GM12878 (cell line): ENCODE data around the gene PCDHGA1. TPM values are rescaled to one million over a fixed set of nuclear protein-coding genes. Genes with fewer than 3 reads are reported as not detected.

ENCODE experiments used
- CBFB ChIP-seq: IDR thresholded peaks from 2 replicates; pipeline ENCODE4 v1.6.1; 2016; ENCODE audit warnings: antibody characterized with exemption, low read depth
- KDM1A ChIP-seq: fragments of 200-600 bp; sonication (generic); IDR thresholded peaks from 2 replicates; pipeline ENCODE4 v1.6.1; 2016; ENCODE audit warnings: borderline replicate concordance
- PAX8 ChIP-seq: fragments of 450-650 bp; IDR thresholded peaks from 2 replicates; pipeline ENCODE4 v1.6.1; 2017; ENCODE audit warnings: mild to moderate bottlenecking, moderate library complexity
- POLR2AphosphoS5 ChIP-seq: IDR thresholded peaks from 2 replicates; pipeline ENCODE4 v1.6.1; 2011; ENCODE audit warnings: mild to moderate bottlenecking, low read length, inconsistent platforms
- RELA ChIP-seq: fragments of 450-650 bp; IDR thresholded peaks from 2 replicates; pipeline ENCODE4 v1.8.0; 2014; ENCODE audit warnings: borderline replicate concordance; ENCODE audit not compliant: partially characterized antibody
- SPI1 ChIP-seq: IDR thresholded peaks from 2 replicates; pipeline ENCODE4 v1.6.1; 2011; ENCODE audit warnings: low read depth, mild to moderate bottlenecking, low read length, moderate library complexity, borderline replicate concordance; ENCODE audit not compliant: insufficient read depth
- TARDBP ChIP-seq: IDR thresholded peaks from 2 replicates; pipeline ENCODE4 v1.6.1; 2016; ENCODE audit warnings: borderline replicate concordance
- TCF12 ChIP-seq: IDR thresholded peaks from 2 replicates; pipeline ENCODE4 v1.6.1; 2011; ENCODE audit warnings: low read depth, mild to moderate bottlenecking, low read length
- ZNF274 ChIP-seq: IDR thresholded peaks from one replicate; pipeline ENCODE4 v1.8.0; 2011; ENCODE audit not compliant: insufficient read length, insufficient read depth
- polyA plus RNA-seq, 11 experiments: library from polyadenylated mRNA; depleted of rRNA in 4 of 11; unstranded in 6 of 11; stranded (reverse) in 5 of 11; fragments of >200 nt; fragmentation: Nextera tagmentation in 4 of 11; fragmentation: Illumina TruSeq in 1 of 11; extraction: Ambion mirVana in 4 of 11; extraction: Trizol in 1 of 11; gene quantifications; 1 replicate in 1 of 11; 2 replicates in 10 of 11; pipeline versions ENCODE4 v1.2.1 to v1.2.3, GENCODE V29; 2011 to 2016; ENCODE audit warnings: inconsistent platforms in 2 of 11, missing spikeins in 2 of 11, low read depth in 1 of 11
- total RNA-seq, 4 experiments: library from RNA; depleted of rRNA in 3 of 4; stranded (reverse); fragments of >200 nt in 3 of 4; fragmentation: Illumina TruSeq in 1 of 4; extraction: Trizol in 1 of 4; gene quantifications; 2 replicates each; pipeline versions ENCODE4 v1.2.1 to v1.2.3, GENCODE V29; 2013 to 2021
- TF ChIP-seq, protein P1 (sequence below): fragments of 450-650 bp; IDR thresholded peaks from 2 replicates; pipeline ENCODE4 v1.6.1; 2014; ENCODE audit warnings: mild to moderate bottlenecking
- TF ChIP-seq, protein P2 (sequence below): fragments of 450-650 bp; IDR thresholded peaks from 2 replicates; pipeline ENCODE4 v1.6.1; 2018; ENCODE audit warnings: mild to moderate bottlenecking, low read depth, moderate library complexity; ENCODE audit not compliant: partially characterized antibody
- TF ChIP-seq, protein P3 (sequence below): fragments of 150-350 bp; IDR thresholded peaks from 2 replicates; pipeline ENCODE4 v1.6.1; 2014; ENCODE audit warnings: mild to moderate bottlenecking, low read depth, low read length
- TF ChIP-seq, protein P4 (sequence below): IDR thresholded peaks from 2 replicates; pipeline ENCODE4 v1.6.1; 2011; ENCODE audit warnings: mild to moderate bottlenecking, low read depth, low read length, moderate library complexity; ENCODE audit not compliant: insufficient replicate concordance
- TF ChIP-seq, protein P5 (sequence below): IDR thresholded peaks from 2 replicates; pipeline ENCODE4 v1.6.1; 2012; ENCODE audit warnings: mild to moderate bottlenecking, low read depth, low read length

Gene PCDHGA1
- total and polyA plus RNA-seq, 10 of the 15 experiments (the other 5 are each of a cell fraction or from before 2014, with no cell fraction given), result 0.02 to 0.51 (median 0.19) TPM; not detected in 3

DNA sequence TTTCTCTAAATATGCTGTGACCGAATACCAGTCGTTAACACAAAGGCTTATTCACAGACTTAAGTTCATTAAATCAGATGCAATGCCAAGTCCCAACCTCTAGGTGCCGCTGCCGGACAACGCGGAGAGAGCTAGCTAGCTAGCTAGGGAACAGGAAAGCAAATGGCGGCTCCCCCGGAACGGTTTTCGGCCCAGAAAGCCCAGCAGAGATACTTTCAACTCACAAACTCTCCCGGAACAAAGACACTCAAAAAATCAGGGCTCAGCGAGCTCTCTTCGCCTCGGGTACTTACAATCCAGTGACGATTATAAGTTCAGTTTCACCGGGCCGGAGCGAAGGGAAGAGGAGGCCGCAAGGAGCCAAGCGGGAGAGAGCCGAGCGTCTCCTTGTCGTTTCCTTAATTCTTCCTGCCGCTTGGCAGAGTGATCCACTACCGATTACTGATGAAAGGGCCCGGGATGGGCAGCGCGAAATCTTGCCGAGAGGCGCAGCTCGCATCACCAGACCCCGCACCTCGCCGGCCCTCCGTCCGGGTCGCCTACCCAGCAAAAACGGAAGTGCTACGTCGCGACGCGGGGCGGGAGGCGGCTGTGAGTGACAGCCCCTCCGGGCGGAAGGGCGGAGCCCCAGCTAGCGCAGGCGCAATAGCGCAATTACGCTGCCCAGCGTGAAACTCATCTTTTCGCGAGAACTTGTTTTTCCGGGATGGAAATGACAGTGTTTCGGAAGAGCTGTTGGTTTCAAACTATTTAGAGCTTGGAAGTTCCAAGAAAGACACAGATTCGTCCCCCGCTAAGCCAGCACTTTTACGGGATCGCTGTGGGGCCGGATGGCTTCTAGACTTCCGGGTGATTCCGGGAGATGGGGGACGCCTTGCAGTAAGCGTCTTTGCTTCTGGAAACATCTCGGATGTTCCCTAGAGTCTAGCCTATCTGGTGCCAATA lies 9.8 kb upstream of the PCDHGA1 start, which contains the start of gene TAF7 (continued):
- TF ChIP-seq KDM1A (no peak), ZNF274 (no peak), SPI1 (peak; percentile 93), POLR2AphosphoS5 (peak; percentile 98), TARDBP (no peak), PAX8 (no peak), TCF12 (0 out of 2 replicates have a peak, but pooled peaks have one; percentile 50), CBFB (peak; percentile 74; the same call in 1 of the 2 replicates), RELA (peak; percentile 36)
- TF ChIP-seq, protein P1, sequence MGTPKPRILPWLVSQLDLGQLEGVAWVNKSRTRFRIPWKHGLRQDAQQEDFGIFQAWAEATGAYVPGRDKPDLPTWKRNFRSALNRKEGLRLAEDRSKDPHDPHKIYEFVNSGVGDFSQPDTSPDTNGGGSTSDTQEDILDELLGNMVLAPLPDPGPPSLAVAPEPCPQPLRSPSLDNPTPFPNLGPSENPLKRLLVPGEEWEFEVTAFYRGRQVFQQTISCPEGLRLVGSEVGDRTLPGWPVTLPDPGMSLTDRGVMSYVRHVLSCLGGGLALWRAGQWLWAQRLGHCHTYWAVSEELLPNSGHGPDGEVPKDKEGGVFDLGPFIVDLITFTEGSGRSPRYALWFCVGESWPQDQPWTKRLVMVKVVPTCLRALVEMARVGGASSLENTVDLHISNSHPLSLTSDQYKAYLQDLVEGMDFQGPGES, result no peak
- TF ChIP-seq, protein P2, sequence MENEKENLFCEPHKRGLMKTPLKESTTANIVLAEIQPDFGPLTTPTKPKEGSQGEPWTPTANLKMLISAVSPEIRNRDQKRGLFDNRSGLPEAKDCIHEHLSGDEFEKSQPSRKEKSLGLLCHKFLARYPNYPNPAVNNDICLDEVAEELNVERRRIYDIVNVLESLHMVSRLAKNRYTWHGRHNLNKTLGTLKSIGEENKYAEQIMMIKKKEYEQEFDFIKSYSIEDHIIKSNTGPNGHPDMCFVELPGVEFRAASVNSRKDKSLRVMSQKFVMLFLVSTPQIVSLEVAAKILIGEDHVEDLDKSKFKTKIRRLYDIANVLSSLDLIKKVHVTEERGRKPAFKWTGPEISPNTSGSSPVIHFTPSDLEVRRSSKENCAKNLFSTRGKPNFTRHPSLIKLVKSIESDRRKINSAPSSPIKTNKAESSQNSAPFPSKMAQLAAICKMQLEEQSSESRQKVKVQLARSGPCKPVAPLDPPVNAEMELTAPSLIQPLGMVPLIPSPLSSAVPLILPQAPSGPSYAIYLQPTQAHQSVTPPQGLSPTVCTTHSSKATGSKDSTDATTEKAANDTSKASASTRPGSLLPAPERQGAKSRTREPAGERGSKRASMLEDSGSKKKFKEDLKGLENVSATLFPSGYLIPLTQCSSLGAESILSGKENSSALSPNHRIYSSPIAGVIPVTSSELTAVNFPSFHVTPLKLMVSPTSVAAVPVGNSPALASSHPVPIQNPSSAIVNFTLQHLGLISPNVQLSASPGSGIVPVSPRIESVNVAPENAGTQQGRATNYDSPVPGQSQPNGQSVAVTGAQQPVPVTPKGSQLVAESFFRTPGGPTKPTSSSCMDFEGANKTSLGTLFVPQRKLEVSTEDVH, result no peak
- TF ChIP-seq, protein P3, sequence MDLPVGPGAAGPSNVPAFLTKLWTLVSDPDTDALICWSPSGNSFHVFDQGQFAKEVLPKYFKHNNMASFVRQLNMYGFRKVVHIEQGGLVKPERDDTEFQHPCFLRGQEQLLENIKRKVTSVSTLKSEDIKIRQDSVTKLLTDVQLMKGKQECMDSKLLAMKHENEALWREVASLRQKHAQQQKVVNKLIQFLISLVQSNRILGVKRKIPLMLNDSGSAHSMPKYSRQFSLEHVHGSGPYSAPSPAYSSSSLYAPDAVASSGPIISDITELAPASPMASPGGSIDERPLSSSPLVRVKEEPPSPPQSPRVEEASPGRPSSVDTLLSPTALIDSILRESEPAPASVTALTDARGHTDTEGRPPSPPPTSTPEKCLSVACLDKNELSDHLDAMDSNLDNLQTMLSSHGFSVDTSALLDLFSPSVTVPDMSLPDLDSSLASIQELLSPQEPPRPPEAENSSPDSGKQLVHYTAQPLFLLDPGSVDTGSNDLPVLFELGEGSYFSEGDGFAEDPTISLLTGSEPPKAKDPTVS, result no peak
- TF ChIP-seq, protein P4, sequence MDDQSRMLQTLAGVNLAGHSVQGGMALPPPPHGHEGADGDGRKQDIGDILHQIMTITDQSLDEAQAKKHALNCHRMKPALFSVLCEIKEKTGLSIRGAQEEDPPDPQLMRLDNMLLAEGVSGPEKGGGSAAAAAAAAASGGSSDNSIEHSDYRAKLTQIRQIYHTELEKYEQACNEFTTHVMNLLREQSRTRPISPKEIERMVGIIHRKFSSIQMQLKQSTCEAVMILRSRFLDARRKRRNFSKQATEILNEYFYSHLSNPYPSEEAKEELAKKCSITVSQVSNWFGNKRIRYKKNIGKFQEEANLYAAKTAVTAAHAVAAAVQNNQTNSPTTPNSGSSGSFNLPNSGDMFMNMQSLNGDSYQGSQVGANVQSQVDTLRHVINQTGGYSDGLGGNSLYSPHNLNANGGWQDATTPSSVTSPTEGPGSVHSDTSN, result peak; percentile 97
- TF ChIP-seq, protein P5, sequence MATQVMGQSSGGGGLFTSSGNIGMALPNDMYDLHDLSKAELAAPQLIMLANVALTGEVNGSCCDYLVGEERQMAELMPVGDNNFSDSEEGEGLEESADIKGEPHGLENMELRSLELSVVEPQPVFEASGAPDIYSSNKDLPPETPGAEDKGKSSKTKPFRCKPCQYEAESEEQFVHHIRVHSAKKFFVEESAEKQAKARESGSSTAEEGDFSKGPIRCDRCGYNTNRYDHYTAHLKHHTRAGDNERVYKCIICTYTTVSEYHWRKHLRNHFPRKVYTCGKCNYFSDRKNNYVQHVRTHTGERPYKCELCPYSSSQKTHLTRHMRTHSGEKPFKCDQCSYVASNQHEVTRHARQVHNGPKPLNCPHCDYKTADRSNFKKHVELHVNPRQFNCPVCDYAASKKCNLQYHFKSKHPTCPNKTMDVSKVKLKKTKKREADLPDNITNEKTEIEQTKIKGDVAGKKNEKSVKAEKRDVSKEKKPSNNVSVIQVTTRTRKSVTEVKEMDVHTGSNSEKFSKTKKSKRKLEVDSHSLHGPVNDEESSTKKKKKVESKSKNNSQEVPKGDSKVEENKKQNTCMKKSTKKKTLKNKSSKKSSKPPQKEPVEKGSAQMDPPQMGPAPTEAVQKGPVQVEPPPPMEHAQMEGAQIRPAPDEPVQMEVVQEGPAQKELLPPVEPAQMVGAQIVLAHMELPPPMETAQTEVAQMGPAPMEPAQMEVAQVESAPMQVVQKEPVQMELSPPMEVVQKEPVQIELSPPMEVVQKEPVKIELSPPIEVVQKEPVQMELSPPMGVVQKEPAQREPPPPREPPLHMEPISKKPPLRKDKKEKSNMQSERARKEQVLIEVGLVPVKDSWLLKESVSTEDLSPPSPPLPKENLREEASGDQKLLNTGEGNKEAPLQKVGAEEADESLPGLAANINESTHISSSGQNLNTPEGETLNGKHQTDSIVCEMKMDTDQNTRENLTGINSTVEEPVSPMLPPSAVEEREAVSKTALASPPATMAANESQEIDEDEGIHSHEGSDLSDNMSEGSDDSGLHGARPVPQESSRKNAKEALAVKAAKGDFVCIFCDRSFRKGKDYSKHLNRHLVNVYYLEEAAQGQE, result no peak
- TF ChIP-seq, all 136 proteins: peak for 59
